Activated T-cell treated with anti-CD3 and anti-CD28 coated beads, Interleukin-2, amount 50 U/mL, for 72 hours (primary cell): ENCODE data around the gene ELOVL5. TPM values are rescaled to one million over a fixed set of nuclear protein-coding genes. Genes with fewer than 3 reads are reported as not detected.
A peak's percentile ranks its signal among the peaks of the same experiment; 100 is the strongest.
"Not testable (repeated sequence)": the region's sequence is repeated elsewhere in the genome, so short reads cannot be mapped to it uniquely, and the experiment has no call there.

Experiments used
- ATAC-seq, 2 donors: fragments of 150-1000 bp; cut with Tn5 transposase; replicated peaks in 1 of 2; 2 replicates each; pipeline ENCODE4 v1.10.0; 2021; ENCODE audit warnings: moderate library complexity in 2 of 2, mild to moderate bottlenecking in 1 of 2
- DNase-seq, 2 donors: peaks; one replicate each; pipeline ENCODE4 v3.0.0; 2021 to 2022; ENCODE audit warnings: mixed read lengths in 1 of 2
- H3K27ac Mint-ChIP-seq: one replicate; pipeline ENCODE4 v1.8.0; 2022; ENCODE audit warnings: mild to moderate bottlenecking, moderate library complexity, mixed read lengths
- H3K27me3 Mint-ChIP-seq: one replicate; pipeline ENCODE4 v1.8.0; 2022; ENCODE audit warnings: low read depth, mixed read lengths
- H3K36me3 Mint-ChIP-seq, 2 donors: one replicate each; pipeline ENCODE4 v1.8.0; 2022; ENCODE audit warnings: mixed read lengths in 2 of 2, mild to moderate bottlenecking in 1 of 2; ENCODE audit not compliant: insufficient read depth in 2 of 2
- H3K4me1 Mint-ChIP-seq: one replicate; pipeline ENCODE4 v1.8.0; 2022; ENCODE audit warnings: low read depth, mixed read lengths
- H3K4me3 Mint-ChIP-seq, 2 donors: one replicate each; pipeline ENCODE4 v1.8.0; 2022; ENCODE audit warnings: mild to moderate bottlenecking in 2 of 2, mixed read lengths in 2 of 2, moderate library complexity in 2 of 2
- H3K9me3 Mint-ChIP-seq, 2 donors: one replicate each; pipeline ENCODE4 v1.8.0; 2022; ENCODE audit warnings: mixed read lengths in 2 of 2
- total RNA-seq, 2 donors: library from RNA; stranded (reverse); gene quantifications; one replicate each; pipeline ENCODE4 v1.2.3, GENCODE V29; 2022

ELOVL5 gene
- total RNA-seq, 2 donors from 2014 or later, result 102 to 108 TPM

- ATAC-seq (no peak), DNase-seq (no peak)
- Mint-ChIP-seq H3K4me3 (no peak overlapping the region), H3K27ac (no peak overlapping the region), H3K36me3 (no peaks in the 10 kb centered on the region), H3K4me1 (peaks cover 63% of the 10 kb centered on the region), H3K9me3 (no peaks in the 10 kb centered on the region), H3K27me3 (no peaks in the 10 kb centered on the region)
These were observed 30.9 kb downstream of the ELOVL5 start for GRCh38 chr6:53317861-53318260.

GRCh38 chr6:53317299-53317698 lies 31.5 kb downstream of the ELOVL5 start:
- not testable (repeated sequence) for H3K9me3 Mint-ChIP-seq, ATAC-seq, H3K27me3 Mint-ChIP-seq, H3K36me3 Mint-ChIP-seq, H3K4me3 Mint-ChIP-seq, DNase-seq, H3K27ac Mint-ChIP-seq
- peaks cover 63% of the 10 kb centered on the region for H3K4me1 Mint-ChIP-seq

DNA sequence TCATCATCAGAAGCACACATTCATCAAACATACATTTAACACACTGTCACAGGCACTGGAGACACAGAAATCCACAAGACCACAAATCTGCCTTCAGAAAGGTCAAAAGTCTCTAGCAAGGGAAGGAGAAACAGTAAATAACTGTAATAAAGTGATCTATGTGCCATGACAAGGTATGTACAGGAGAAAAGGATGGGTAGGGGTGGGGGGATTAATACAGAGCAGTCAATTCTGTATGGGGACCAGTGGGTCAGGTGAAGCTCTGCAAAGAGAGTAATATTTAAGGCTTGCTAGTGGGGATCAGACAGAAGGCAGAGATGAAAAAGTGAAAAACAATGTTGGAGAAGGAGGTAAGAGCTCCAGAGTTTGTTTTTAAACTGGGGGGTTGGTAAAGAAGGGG lies 32.6 kb downstream of the ELOVL5 start:
- ATAC-seq (no peak), DNase-seq (no peak)
- Mint-ChIP-seq H3K27me3 (no peaks in the 10 kb centered on the region), H3K27ac (peak overlapping the region; percentile 71), H3K9me3 (no peaks in the 10 kb centered on the region), H3K4me3 (no peak overlapping the region), H3K36me3 (no peaks in the 10 kb centered on the region), H3K4me1 (peaks cover 67% of the 10 kb centered on the region)

GRCh38 chr6:53315086-53315724 lies 33.5 kb downstream of the ELOVL5 start:
- H3K9me3 Mint-ChIP-seq, result no peaks in the 10 kb centered on the region
- H3K4me1 Mint-ChIP-seq, result peaks cover 77% of the 10 kb centered on the region
- no peak for DNase-seq
- H3K36me3 Mint-ChIP-seq, result no peaks in the 10 kb centered on the region
- ATAC-seq, result peak; percentile 25 to 42
- H3K4me3 Mint-ChIP-seq, result peak overlapping the region in 1 of 2 donors; percentile 56
- peak overlapping the region; percentile 71 for H3K27ac Mint-ChIP-seq
- no peaks in the 10 kb centered on the region for H3K27me3 Mint-ChIP-seq

DNA sequence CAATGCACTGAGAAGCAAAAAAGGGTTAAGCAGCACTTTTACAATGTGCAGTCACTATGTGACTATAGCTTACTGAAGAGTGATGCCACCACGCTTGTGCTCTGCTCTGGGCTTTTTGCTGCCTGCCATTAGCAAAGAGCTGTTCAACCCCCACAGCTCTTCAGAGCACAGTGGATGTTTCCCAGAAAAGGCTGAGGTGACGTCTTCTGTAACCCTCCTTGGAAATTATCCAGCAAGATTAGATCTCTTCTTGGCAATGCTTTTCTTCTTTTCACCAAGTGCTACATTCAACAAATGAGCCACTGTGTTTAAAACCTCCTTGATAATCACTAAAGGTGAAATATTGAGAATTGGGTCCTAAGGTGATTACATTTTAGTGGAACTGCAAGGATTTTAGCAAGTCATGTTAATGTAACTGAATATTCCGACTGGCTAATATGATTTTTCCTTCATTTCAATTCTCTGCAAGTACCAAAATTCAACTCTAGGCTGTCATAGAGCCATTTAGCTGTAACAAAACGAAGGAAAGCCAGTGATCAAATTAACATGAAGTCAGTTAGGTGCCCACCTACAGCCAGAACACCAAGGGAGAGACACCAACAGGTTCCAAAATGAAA lies 34.9 kb downstream of the ELOVL5 start:
- Mint-ChIP-seq H3K4me3 (peak overlapping the region in 1 of 2 donors; percentile 48), H3K27ac (peak overlapping the region; percentile 26), H3K9me3 (no peaks in the 10 kb centered on the region), H3K4me1 (peaks cover 81% of the 10 kb centered on the region), H3K27me3 (no peaks in the 10 kb centered on the region), H3K36me3 (no peaks in the 10 kb centered on the region)
- no peak for DNase-seq
- no peak for ATAC-seq

DNA sequence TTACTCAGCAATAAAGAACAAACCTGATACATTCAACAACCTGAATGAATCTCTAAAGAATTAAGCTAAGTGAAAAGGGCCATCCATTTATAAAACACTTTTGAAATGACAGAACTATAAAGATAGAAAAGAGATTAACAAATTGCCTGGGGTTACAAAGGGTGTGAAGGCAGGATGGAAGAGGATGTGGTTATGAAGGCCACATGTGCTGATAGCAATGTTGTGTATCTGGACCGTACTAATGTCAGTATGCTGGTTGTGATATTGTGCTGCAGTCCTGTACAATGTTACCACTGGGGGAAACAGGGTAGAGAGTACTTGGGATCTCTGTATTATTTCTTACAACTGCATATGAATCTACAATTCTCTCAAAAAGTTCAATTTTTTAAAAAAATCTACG lies 36.4 kb downstream of the ELOVL5 start:
- H3K9me3 Mint-ChIP-seq, result no peaks in the 10 kb centered on the region
- H3K36me3 Mint-ChIP-seq, result no peaks in the 10 kb centered on the region
- H3K27ac Mint-ChIP-seq, result peak overlapping the region; percentile 69
- DNase-seq (no peak), ATAC-seq (peak; percentile 52 to 58)
- peaks cover 96% of the 10 kb centered on the region for H3K4me1 Mint-ChIP-seq
- no peaks in the 10 kb centered on the region for H3K27me3 Mint-ChIP-seq
- peak overlapping the region; percentile 33 to 78 for H3K4me3 Mint-ChIP-seq

GRCh38 chr6:53311586-53311935 lies 37.2 kb downstream of the ELOVL5 start:
- Mint-ChIP-seq H3K27ac (peak overlapping the region; percentile 93), H3K36me3 (no peaks in the 10 kb centered on the region), H3K27me3 (no peaks in the 10 kb centered on the region), H3K4me3 (peak overlapping the region; percentile 46 to 74), H3K4me1 (peaks cover 98% of the 10 kb centered on the region), H3K9me3 (no peaks in the 10 kb centered on the region)
- no peak for DNase-seq
- no peak for ATAC-seq

- DNase-seq (no peak), ATAC-seq (no peak)
- Mint-ChIP-seq H3K27me3 (no peaks in the 10 kb centered on the region), H3K36me3 (no peaks in the 10 kb centered on the region), H3K9me3 (no peaks in the 10 kb centered on the region), H3K4me1 (peaks cover 98% of the 10 kb centered on the region), H3K27ac (peak overlapping the region; percentile 93), H3K4me3 (peak overlapping the region; percentile 46 to 74)
These were observed 37.8 kb downstream of the ELOVL5 start for GRCh38 chr6:53310771-53311585.

DNA sequence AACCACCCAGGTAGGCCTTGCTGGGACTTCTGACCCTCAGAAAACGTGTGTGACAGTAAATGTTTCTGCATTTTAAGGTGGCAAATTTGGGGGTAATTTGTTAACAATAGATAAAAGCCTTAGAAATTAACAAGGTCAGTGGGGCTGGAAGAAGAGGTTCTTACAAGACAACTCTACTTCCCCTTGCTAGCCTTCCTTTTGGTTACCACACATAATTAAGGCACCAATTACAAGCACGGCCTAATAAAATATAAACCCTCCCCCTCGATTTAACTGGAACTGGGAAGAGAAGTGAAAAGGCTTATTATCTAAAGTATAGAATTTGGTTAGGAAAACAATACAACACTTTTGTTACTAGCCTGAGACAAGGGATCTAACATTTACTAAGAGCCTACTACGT lies 38.8 kb downstream of the ELOVL5 start:
- Mint-ChIP-seq H3K27me3 (no peaks in the 10 kb centered on the region), H3K4me3 (peak overlapping the region in 1 of 2 donors; percentile 74), H3K36me3 (no peaks in the 10 kb centered on the region), H3K9me3 (no peaks in the 10 kb centered on the region), H3K27ac (peak overlapping the region; percentile 82), H3K4me1 (peaks cover 89% of the 10 kb centered on the region)
- no peak for DNase-seq
- ATAC-seq, result no peak

- H3K9me3 Mint-ChIP-seq, result no peaks in the 10 kb centered on the region
- DNase-seq (no peak), ATAC-seq (no peak)
- H3K27me3 Mint-ChIP-seq, result no peaks in the 10 kb centered on the region
- peak overlapping the region in 1 of 2 donors; percentile 74 for H3K4me3 Mint-ChIP-seq
- peak overlapping the region; percentile 82 for H3K27ac Mint-ChIP-seq
- H3K4me1 Mint-ChIP-seq, result peaks cover 84% of the 10 kb centered on the region
- H3K36me3 Mint-ChIP-seq, result peaks cover 0 to 2% of the 10 kb centered on the region in 2 donors
These were observed 39.5 kb downstream of the ELOVL5 start for GRCh38 chr6:53309059-53309900.

DNA sequence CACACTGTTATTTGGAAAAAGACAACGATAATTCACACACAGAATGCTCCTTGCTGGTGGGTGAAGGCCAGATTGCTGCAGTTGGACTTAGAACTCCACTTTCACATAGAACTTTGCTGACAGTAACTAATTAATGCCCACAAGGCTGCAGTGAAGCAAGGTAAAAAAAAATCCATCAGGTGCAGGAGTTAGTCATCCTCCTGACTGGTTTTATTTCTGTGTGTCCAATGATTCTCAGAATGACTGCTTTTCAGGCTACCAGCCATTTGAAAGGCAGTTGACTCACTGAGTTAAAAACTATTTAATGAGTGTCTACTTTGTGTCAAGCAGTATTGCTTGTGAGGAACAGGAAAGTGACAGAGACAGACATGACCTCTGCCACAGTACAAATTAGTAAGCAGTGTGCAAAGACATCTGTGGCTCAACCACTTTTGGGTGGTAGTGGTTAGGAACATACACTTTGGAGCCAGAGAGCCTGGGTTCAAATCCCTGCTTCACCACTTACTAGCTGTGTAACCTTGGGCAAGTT lies 41.9 kb downstream of the ELOVL5 start:
- peaks cover 0 to 2% of the 10 kb centered on the region in 2 donors for H3K36me3 Mint-ChIP-seq
- peaks cover 82% of the 10 kb centered on the region for H3K4me1 Mint-ChIP-seq
- DNase-seq (peak; percentile 70 to 74), ATAC-seq (peak; percentile 96)
- H3K27ac Mint-ChIP-seq, result peak overlapping the region; percentile 76
- no peaks in the 10 kb centered on the region for H3K27me3 Mint-ChIP-seq
- peak overlapping the region; percentile 44 for H3K4me3 Mint-ChIP-seq
- no peaks in the 10 kb centered on the region for H3K9me3 Mint-ChIP-seq

DNA sequence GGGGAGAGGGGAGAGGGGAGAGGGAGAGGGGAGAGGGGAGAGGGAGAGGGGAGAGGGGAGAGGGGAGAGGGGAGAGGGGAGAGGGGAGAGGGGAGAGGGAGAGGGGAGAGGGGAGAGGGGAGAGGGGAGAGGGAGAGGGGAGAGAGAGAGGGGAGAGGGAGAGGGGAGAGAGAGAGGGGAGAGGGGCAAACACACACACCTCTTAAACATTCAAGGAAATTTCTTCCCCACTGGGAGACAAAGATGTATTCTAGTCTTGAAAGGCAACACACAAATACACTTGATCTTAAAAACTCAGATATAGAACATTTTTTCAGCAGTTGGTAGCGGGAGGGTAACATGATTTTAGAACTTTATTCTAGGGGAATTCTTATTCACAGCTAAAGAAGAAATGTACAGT lies 42.5 kb downstream of the ELOVL5 start:
- Mint-ChIP-seq H3K4me1 (peaks cover 84% of the 10 kb centered on the region), H3K4me3 (peak overlapping the region in 1 of 2 donors; percentile 44), H3K27ac (peak overlapping the region; percentile 76)
- ATAC-seq, H3K9me3 Mint-ChIP-seq, H3K36me3 Mint-ChIP-seq, H3K27me3 Mint-ChIP-seq, DNase-seq: not testable (repeated sequence)
